ENCODE results near the gene CYB561.

The CYB561 gene

DNA sequence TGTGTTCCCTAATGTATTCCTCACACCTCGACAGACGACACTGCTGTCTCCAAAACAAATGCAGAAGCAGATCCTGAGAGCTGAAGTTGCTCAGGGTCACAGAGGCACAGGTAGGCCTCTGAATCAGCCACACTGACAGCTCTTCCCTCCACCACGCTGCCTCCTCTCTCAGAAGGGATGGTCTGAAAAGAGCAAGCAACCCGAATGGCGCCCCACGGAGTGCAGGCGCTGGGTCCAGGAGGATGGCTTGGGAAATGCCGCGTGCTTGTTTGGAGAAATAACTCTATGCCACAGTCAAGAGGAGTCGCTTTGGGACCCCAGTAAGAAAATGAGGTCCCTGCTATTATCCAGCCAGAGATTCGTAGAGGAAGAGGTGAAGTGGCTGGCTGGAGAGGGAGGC, 15.9 kb downstream of the CYB561 start:
- no peaks in the 10 kb centered on the region for H3K27me3 ChIP-seq (ENCODE audit: insufficient read depth, low read length, poor library complexity, severe bottlenecking)
- H3K4me1 ChIP-seq (ENCODE audit: insufficient read depth, low read length, poor library complexity, severe bottlenecking) = peaks cover 62% of the 10 kb centered on the region
- no peaks in the 10 kb centered on the region for H3K79me2 ChIP-seq (ENCODE audit: insufficient read depth, low read length)
- H3F3A ChIP-seq (ENCODE audit: low read depth) = no peaks in the 10 kb centered on the region
- no peak overlapping the region for H3K9ac ChIP-seq (ENCODE audit: low read depth, low read length, poor library complexity, severe bottlenecking)
- TF ChIP-seq CTCF (conservative IDR thresholded peaks at IDR 0.05; ENCODE audit: low read length) (no peak), EZH2phosphoT487 (IDR thresholded peaks at IDR 0.05; ENCODE audit: borderline replicate concordance) (no peak)
- H4K20me1 ChIP-seq (ENCODE audit: insufficient read depth, low read length, poor library complexity, severe bottlenecking) = no peaks in the 10 kb centered on the region
- no peaks in the 10 kb centered on the region for H3K9me3 ChIP-seq (ENCODE audit: insufficient read depth, low read depth, low read length)
- H3K4me2 ChIP-seq (ENCODE audit: low read depth, low read length, poor library complexity, severe bottlenecking) = no peak overlapping the region
- H3K36me3 ChIP-seq (ENCODE audit: insufficient read depth, low read length) = no peaks in the 10 kb centered on the region
- no peak overlapping the region for H3K4me3 ChIP-seq (ENCODE audit: low read length, poor library complexity, severe bottlenecking)
- H2AFZ ChIP-seq (ENCODE audit: low read length) = no peak overlapping the region
- no peaks in the 10 kb centered on the region for H3K9me2 ChIP-seq (replicated peaks; ENCODE audit: low read depth, low read length)

- Histone ChIP-seq H3K36me3 (ENCODE audit: insufficient read depth, low read length) (no peaks in the 10 kb centered on the region), H4K20me1 (ENCODE audit: insufficient read depth, low read length, poor library complexity, severe bottlenecking) (no peaks in the 10 kb centered on the region), H3K4me2 (ENCODE audit: low read depth, low read length, poor library complexity, severe bottlenecking) (no peak overlapping the region), H3K79me2 (ENCODE audit: insufficient read depth, low read length) (no peaks in the 10 kb centered on the region), H3K9me2 (replicated peaks; ENCODE audit: low read depth, low read length) (no peaks in the 10 kb centered on the region), H3K9me3 (ENCODE audit: insufficient read depth, low read depth, low read length) (no peaks in the 10 kb centered on the region), H3K4me1 (ENCODE audit: insufficient read depth, low read length, poor library complexity, severe bottlenecking) (peaks cover 57% of the 10 kb centered on the region), H3K4me3 (ENCODE audit: low read length, poor library complexity, severe bottlenecking) (no peak overlapping the region), H2AFZ (ENCODE audit: low read length) (no peak overlapping the region), H3K27me3 (ENCODE audit: insufficient read depth, low read length, poor library complexity, severe bottlenecking) (no peaks in the 10 kb centered on the region), H3K9ac (ENCODE audit: low read depth, low read length, poor library complexity, severe bottlenecking) (no peak overlapping the region), H3F3A (ENCODE audit: low read depth) (no peaks in the 10 kb centered on the region)
- TF ChIP-seq EZH2phosphoT487 (IDR thresholded peaks at IDR 0.05; ENCODE audit: borderline replicate concordance) = no peak
Measured at GRCh38 chr17:63429766-63430165, 16.3 kb downstream of the CYB561 start.

DNA sequence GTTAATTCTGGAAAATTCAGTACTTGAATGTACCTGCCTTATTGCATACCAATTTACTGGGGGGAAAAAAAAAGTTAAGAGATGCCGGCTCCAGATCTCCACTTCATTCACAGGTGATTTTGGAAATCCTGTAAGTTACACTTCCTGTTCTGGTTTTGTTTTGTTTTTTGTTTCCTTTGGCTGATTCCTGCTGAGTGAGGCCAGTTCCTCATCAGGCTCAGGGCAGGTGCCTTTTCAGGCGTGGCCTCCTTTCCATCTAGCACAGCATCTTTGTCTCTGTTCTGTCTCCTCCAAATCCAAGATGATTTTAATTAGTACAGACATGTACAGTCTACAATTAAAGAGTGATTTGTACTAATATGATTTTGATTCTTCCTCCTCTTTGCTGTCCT, 19.2 kb downstream of the CYB561 start:
- no peaks in the 10 kb centered on the region for H3K9me2 ChIP-seq (replicated peaks; ENCODE audit: low read depth, low read length)
- H3F3A ChIP-seq (ENCODE audit: low read depth) = no peaks in the 10 kb centered on the region
- no peaks in the 10 kb centered on the region for H3K36me3 ChIP-seq (ENCODE audit: insufficient read depth, low read length)
- TF ChIP-seq EZH2phosphoT487 (IDR thresholded peaks at IDR 0.05; ENCODE audit: borderline replicate concordance) = no peak
- no peak for TF ChIP-seq CTCF (conservative IDR thresholded peaks at IDR 0.05; ENCODE audit: low read length)
- peak overlapping the region; percentile 51 for H3K9ac ChIP-seq (ENCODE audit: low read depth, low read length, poor library complexity, severe bottlenecking)
- H2AFZ ChIP-seq (ENCODE audit: low read length) = no peak overlapping the region
- H3K4me3 ChIP-seq (ENCODE audit: low read length, poor library complexity, severe bottlenecking) = no peak overlapping the region
- no peaks in the 10 kb centered on the region for H4K20me1 ChIP-seq (ENCODE audit: insufficient read depth, low read length, poor library complexity, severe bottlenecking)
- peak overlapping the region; percentile 56 for H3K4me2 ChIP-seq (ENCODE audit: low read depth, low read length, poor library complexity, severe bottlenecking)
- no peaks in the 10 kb centered on the region for H3K79me2 ChIP-seq (ENCODE audit: insufficient read depth, low read length)
- H3K27me3 ChIP-seq (ENCODE audit: insufficient read depth, low read length, poor library complexity, severe bottlenecking) = no peaks in the 10 kb centered on the region
- H3K4me1 ChIP-seq (ENCODE audit: insufficient read depth, low read length, poor library complexity, severe bottlenecking) = peaks cover 30% of the 10 kb centered on the region
- H3K9me3 ChIP-seq (ENCODE audit: insufficient read depth, low read depth, low read length) = no peaks in the 10 kb centered on the region

Data from Loucy (cell line).